ENCODE data around the gene OR2V2. TPM values are rescaled to one million over a fixed set of nuclear protein-coding genes. Genes with fewer than 3 reads are reported as not detected.
A peak's percentile ranks its signal among the peaks of the same experiment; 100 is the strongest.

The OR2V2 gene
- total and polyA plus RNA-seq, 10 of the 15 experiments (the other 5 are each of a cell fraction or from before 2014, with no cell fraction given) = 0.26 TPM; not detected in 9

GRCh38 chr5:181149806-181150733 is 2.7 kb downstream of the OR2V2 start (continued):
- TF ChIP-seq RELB (IDR thresholded peaks at IDR 0.05; ENCODE audit: low read depth) (no peak), BCL3 (IDR thresholded peaks at IDR 0.05; ENCODE audit: borderline replicate concordance, insufficient read depth, low read depth, low read length, poor library complexity, severe bottlenecking) (no peak), MYB (IDR thresholded peaks at IDR 0.05; ENCODE audit: borderline replicate concordance, low read depth, low read length) (no peak), REST (IDR thresholded peaks at IDR 0.05; ENCODE audit: low read depth, low read length) (no peak), ZNF622 (IDR thresholded peaks at IDR 0.05) (no peak), TCF3 (IDR thresholded peaks at IDR 0.05; ENCODE audit: borderline replicate concordance, insufficient read depth, low read depth, low read length) (0 out of 2 replicates have a peak, but pooled peaks have one; percentile 7), EP300 (IDR thresholded peaks at IDR 0.05; ENCODE audit: borderline replicate concordance in 1 of 2, control insufficient read depth in 1 of 2, low read depth in 2 of 2, low read length in 2 of 2) (peak in 1 of 2 experiments; percentile 10; a peak in 1 of 4 replicates), IRF3 (IDR thresholded peaks at IDR 0.05) (no peak), RAD51 (IDR thresholded peaks at IDR 0.05) (no peak), WRNIP1 (IDR thresholded peaks at IDR 0.05; ENCODE audit: borderline replicate concordance, low read depth, low read length) (no peak), RCOR1 (conservative IDR thresholded peaks at IDR 0.05; ENCODE audit: low read depth, low read length) (no peak), SRF (IDR thresholded peaks at IDR 0.05; ENCODE audit: low read depth in 2 of 2, low read length in 2 of 2) (no peak), E2F8 (IDR thresholded peaks at IDR 0.05; ENCODE audit: low read depth, partially characterized antibody) (no peak), PML (IDR thresholded peaks at IDR 0.05; ENCODE audit: low read length) (no peak), CREB1 (IDR thresholded peaks at IDR 0.05; ENCODE audit: low read depth) (no peak), MYC (IDR thresholded peaks at IDR 0.05; ENCODE audit: insufficient read depth, insufficient read length, insufficient replicate concordance, low read length, severe bottlenecking) (no peak)
